CD4-positive, alpha-beta T cell (primary cell): ENCODE data around the gene IGF2BP3. TPM values are rescaled to one million over a fixed set of nuclear protein-coding genes. Genes with fewer than 3 reads are reported as not detected.

ENCODE experiments used
- ATAC-seq: fragments of 200-7000 bp; cut with Tn5 transposase; one replicate; pipeline ENCODE4 v1.10.0; 2022; ENCODE audit warnings: mild to moderate bottlenecking; ENCODE audit not compliant: poor library complexity
- CTCF ChIA-PET: fragments of 350-600 bp; sonication (Branson Sonifier 250); formaldehyde crosslinking; loops from one replicate; lab custom pipeline; 2021; ENCODE audit warnings: antibody characterized with exemption, inconsistent platforms; lab: Charles Lee
- POLR2A ChIA-PET: fragments of 350-600 bp; sonication (Branson Sonifier 250); formaldehyde crosslinking; loops from one replicate; lab custom pipeline; 2021; ENCODE audit warnings: antibody characterized with exemption, inconsistent platforms; lab: Charles Lee
- DNase-seq, 14 experiments: peaks; one replicate each; pipeline ENCODE4 v3.0.0-alpha.2; 2013 to 2020; ENCODE audit warnings: mixed read lengths in 2 of 14
- H3K27ac ChIP-seq, 2 donors: one replicate each; pipeline versions ENCODE4 v1.5.1 to v1.7.0; 2013; ENCODE audit warnings: low read length in 2 of 2, low read depth in 1 of 2, mild to moderate bottlenecking in 1 of 2
- H3K27me3 ChIP-seq, 2 experiments: 1 replicate in 1 of 2; 2 replicates in 1 of 2; pipeline versions ENCODE4 v1.6.1 to v1.7.0; 2013; ENCODE audit warnings: low read length in 2 of 2, control low read depth in 1 of 2, mild to moderate bottlenecking in 1 of 2, moderate library complexity in 1 of 2; ENCODE audit not compliant: insufficient read depth in 2 of 2, control insufficient read depth in 1 of 2
- H3K36me3 ChIP-seq: one replicate; pipeline ENCODE4 v1.6.1; 2013; ENCODE audit warnings: low read length, control low read depth; ENCODE audit not compliant: insufficient read depth
- H3K4me1 ChIP-seq: one replicate; pipeline ENCODE4 v1.6.1; 2013; ENCODE audit warnings: low read length, control low read depth; ENCODE audit not compliant: insufficient read depth
- H3K4me3 ChIP-seq: one replicate; pipeline ENCODE4 v1.5.1; 2013; ENCODE audit warnings: mild to moderate bottlenecking, low read length, moderate library complexity
- H3K9me3 ChIP-seq, 2 experiments: 1 replicate in 1 of 2; 2 replicates in 1 of 2; pipeline versions ENCODE4 v1.6.1 to v1.7.0; 2013; ENCODE audit warnings: low read length in 2 of 2, mild to moderate bottlenecking in 2 of 2, control low read depth in 1 of 2, moderate library complexity in 1 of 2; ENCODE audit not compliant: control insufficient read depth in 1 of 2, insufficient read depth in 1 of 2
- H3K27ac Mint-ChIP-seq: one replicate; pipeline ENCODE4 v1.8.0; 2020; ENCODE audit warnings: mixed read lengths
- H3K27me3 Mint-ChIP-seq: one replicate; pipeline ENCODE4 v1.8.0; 2021; ENCODE audit warnings: mixed read lengths
- H3K36me3 Mint-ChIP-seq: one replicate; pipeline ENCODE4 v1.8.0; 2021; ENCODE audit warnings: low read depth, mixed read lengths
- H3K4me1 Mint-ChIP-seq: one replicate; pipeline ENCODE4 v1.8.0; 2021; ENCODE audit warnings: low read depth, mixed read lengths
- H3K4me3 Mint-ChIP-seq: one replicate; pipeline ENCODE4 v1.8.0; 2020; ENCODE audit warnings: mild to moderate bottlenecking, mixed read lengths
- H3K9me3 Mint-ChIP-seq: one replicate; pipeline ENCODE4 v1.8.0; 2020; ENCODE audit warnings: mixed read lengths
- intact Hi-C, 2 experiments: fragments of 100-400 bp; cut with DNase I in 1 of 2; cut with micrococcal nuclease in 1 of 2; formaldehyde crosslinking; loops; one replicate each; pipeline versions ENCODE4 v1.15.1 to v1.9.0; 2023 to 2025; cut with DNase I, micrococcal nuclease
- total RNA-seq, 174 experiments: library from RNA in 2 of 174; stranded (reverse) in 2 of 174; gene quantifications; one replicate each; pipeline ENCODE4 v1.2.3 and lab custom pipeline; 2021 to 2026
- TF ChIP-seq, protein P1 (sequence below): fragments of 200-600 bp; IDR thresholded peaks from one replicate; pipeline ENCODE4 v1.8.0; 2022; ENCODE audit warnings: antibody characterized with exemption, mild to moderate bottlenecking

The IGF2BP3 gene
- total RNA-seq, 2 experiments from 2014 or later, result not detected

DNA sequence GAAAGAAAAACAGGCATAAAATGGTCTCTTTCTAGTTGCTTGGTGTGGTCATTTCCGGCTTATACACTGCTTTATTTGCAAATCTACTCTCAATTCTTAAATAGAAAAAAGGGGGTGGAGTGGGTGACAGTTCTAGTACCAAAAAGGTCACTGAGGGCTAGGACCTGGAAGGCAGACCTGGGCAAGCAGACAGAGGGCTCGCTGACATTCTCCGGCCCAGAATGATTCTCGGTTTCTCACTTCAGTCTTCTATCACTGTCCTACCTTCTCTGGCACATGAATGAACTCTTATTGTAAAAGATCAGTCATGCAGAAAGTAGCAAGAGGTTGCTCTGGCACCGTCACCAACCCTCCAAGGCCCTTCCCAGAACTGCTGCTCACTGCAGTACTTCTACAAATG, 117.1 kb downstream of the IGF2BP3 start:
- H3K4me1 Mint-ChIP-seq, result peaks cover 15% of the 10 kb centered on the region
- H3K27me3 Mint-ChIP-seq, result no peaks in the 10 kb centered on the region
- Histone ChIP-seq H3K36me3 (no peaks in the 10 kb centered on the region), H3K4me3 (no peak overlapping the region), H3K4me1 (no peaks in the 10 kb centered on the region), H3K27me3 (no peaks in the 10 kb centered on the region), H3K27ac (no peak overlapping the region), H3K9me3 (no peaks in the 10 kb centered on the region)
- ChIA-PET POLR2A (interaction anchor here (0.8 to 1.4 kb wide), 2 partner anchors 8 to 128 kb away, joined by 3 read pairs; no protein-coding TSS in a partner anchor), CTCF (no interaction called here)
- H3K9me3 Mint-ChIP-seq, result no peaks in the 10 kb centered on the region
- TF ChIP-seq, protein P1, sequence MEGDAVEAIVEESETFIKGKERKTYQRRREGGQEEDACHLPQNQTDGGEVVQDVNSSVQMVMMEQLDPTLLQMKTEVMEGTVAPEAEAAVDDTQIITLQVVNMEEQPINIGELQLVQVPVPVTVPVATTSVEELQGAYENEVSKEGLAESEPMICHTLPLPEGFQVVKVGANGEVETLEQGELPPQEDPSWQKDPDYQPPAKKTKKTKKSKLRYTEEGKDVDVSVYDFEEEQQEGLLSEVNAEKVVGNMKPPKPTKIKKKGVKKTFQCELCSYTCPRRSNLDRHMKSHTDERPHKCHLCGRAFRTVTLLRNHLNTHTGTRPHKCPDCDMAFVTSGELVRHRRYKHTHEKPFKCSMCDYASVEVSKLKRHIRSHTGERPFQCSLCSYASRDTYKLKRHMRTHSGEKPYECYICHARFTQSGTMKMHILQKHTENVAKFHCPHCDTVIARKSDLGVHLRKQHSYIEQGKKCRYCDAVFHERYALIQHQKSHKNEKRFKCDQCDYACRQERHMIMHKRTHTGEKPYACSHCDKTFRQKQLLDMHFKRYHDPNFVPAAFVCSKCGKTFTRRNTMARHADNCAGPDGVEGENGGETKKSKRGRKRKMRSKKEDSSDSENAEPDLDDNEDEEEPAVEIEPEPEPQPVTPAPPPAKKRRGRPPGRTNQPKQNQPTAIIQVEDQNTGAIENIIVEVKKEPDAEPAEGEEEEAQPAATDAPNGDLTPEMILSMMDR, result no peak
- no peaks in the 10 kb centered on the region for H3K36me3 Mint-ChIP-seq
- ATAC-seq (no peak), DNase-seq (no peak)
- H3K4me3 Mint-ChIP-seq, result no peak overlapping the region
- intact Hi-C loops, result loop anchor here (10.0 kb wide), 2 partner anchors 78 to 362 kb away; partner anchors contain the start of gene STK31 (in 2 of the 2)
- no peak overlapping the region for H3K27ac Mint-ChIP-seq

DNA sequence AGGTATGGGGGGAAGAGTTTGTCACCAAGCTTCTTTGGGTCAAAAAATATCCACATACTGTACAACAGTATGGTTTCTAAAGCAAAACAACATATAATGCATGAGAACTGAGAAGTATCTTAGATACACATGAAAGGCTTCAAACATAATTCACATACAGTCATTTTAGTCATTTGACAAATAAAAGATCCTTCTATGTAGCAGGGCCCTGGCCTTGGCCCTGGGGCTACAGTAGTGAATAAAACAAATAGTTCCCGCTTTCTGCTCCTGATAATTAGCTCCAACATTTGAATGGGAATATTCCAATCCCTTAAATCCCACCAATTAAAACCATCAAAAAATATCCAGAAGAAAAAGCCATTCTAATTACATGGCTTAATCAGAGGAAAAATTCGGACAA, 119.8 kb downstream of the IGF2BP3 start:
- H3K27me3 Mint-ChIP-seq, result no peaks in the 10 kb centered on the region
- Histone ChIP-seq H3K4me1 (peaks cover 2% of the 10 kb centered on the region), H3K4me3 (no peak overlapping the region), H3K27ac (no peak overlapping the region), H3K9me3 (no peaks in the 10 kb centered on the region), H3K27me3 (no peaks in the 10 kb centered on the region), H3K36me3 (no peaks in the 10 kb centered on the region)
- intact Hi-C loops, result loop anchor here (10.0 kb wide), 2 partner anchors 76 to 364 kb away; partner anchors contain the start of gene STK31 (in 2 of the 2)
- H3K27ac Mint-ChIP-seq, result no peak overlapping the region
- TF ChIP-seq, protein P1, result no peak
- H3K4me1 Mint-ChIP-seq, result peaks cover 21% of the 10 kb centered on the region
- DNase-seq (no peak), ATAC-seq (no peak)
- CTCF ChIA-PET, result interaction anchor here (1.3 kb wide), 1 partner anchor 77 kb away, joined by 5 read pairs; no protein-coding TSS in a partner anchor
- H3K4me3 Mint-ChIP-seq, result no peak overlapping the region
- no peaks in the 10 kb centered on the region for H3K9me3 Mint-ChIP-seq
- POLR2A ChIA-PET, result no interaction called here
- peaks cover 6% of the 10 kb centered on the region for H3K36me3 Mint-ChIP-seq

DNA sequence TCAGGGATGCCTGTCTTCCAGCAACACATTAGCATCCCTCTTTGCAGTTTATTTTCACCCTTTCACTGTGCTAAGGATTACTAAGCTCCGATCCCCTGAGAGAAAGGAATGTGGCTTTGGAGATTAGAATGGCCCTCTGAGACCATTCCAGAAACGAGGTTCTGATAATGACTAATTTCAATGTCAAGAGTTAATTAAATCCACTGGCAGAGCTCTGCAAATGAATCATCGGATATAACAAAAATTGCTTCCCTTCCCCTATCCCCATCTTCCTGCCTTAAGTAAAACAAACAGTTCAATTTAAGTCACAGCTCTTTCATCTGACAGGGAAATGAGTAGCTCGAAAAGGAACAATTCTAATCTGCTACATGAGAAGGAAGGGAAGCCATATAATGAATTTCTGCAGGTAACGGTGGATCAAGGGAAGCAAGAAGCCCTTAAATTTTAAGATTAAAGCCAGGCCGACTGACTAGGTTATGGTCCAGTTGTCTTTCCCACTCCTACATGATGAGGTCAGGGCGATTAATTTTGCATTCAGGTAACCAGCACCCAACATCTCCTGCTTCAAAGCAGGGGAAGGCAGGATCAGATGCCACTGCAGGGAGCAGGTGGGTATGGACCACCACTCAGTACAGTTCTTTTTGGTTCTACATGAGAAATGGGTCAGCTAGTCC, 120.7 kb downstream of the IGF2BP3 start:
- H3K9me3 ChIP-seq, result no peaks in the 10 kb centered on the region
- Mint-ChIP-seq H3K36me3 (peaks cover 6% of the 10 kb centered on the region), H3K27ac (no peak overlapping the region), H3K4me1 (peaks cover 29% of the 10 kb centered on the region), H3K27me3 (no peaks in the 10 kb centered on the region), H3K4me3 (no peak overlapping the region), H3K9me3 (no peaks in the 10 kb centered on the region)
- intact Hi-C loops, result loop anchor here (10.0 kb wide), 2 partner anchors 75 to 365 kb away; partner anchors contain the start of gene STK31 (in 2 of the 2)
- no peak overlapping the region for H3K4me3 ChIP-seq
- CTCF ChIA-PET, result interaction anchor here (1.3 kb wide), 1 partner anchor 77 kb away, joined by 5 read pairs; no protein-coding TSS in a partner anchor
- POLR2A ChIA-PET, result no interaction called here
- H3K36me3 ChIP-seq, result no peaks in the 10 kb centered on the region
- no peak for ATAC-seq
- H3K27ac ChIP-seq, result no peak overlapping the region
- no peaks in the 10 kb centered on the region for H3K27me3 ChIP-seq
- no peak for DNase-seq
- peaks cover 2% of the 10 kb centered on the region for H3K4me1 ChIP-seq
- TF ChIP-seq, protein P1, result no peak
